ENCODE measurements around the gene PNMA5.

Gene PNMA5

GRCh38 chrX:152958524-152959465 is 35.1 kb downstream of the PNMA5 start:
- peak; percentile 93 for DNase-seq (ENCODE audit: low spot score)

GRCh38 chrX:152958047-152958446 is 35.9 kb downstream of the PNMA5 start:
- no peak for DNase-seq (ENCODE audit: low spot score)

GRCh38 chrX:152950786-152951185 is 43.1 kb downstream of the PNMA5 start:
- DNase-seq (ENCODE audit: low spot score) = no peak

- no peak for DNase-seq (ENCODE audit: low spot score)
Measured at GRCh38 chrX:152949114-152949513, 44.8 kb downstream of the PNMA5 start.

GRCh38 chrX:152946681-152947080 is 47.2 kb downstream of the PNMA5 start:
- no peak for DNase-seq (ENCODE audit: low spot score)

GRCh38 chrX:152945021-152945979 is 48.6 kb downstream of the PNMA5 start:
- no peak for DNase-seq (ENCODE audit: low spot score)

- no peak for DNase-seq (ENCODE audit: low spot score)
Measured at GRCh38 chrX:152943826-152944225, 50.1 kb downstream of the PNMA5 start.

GRCh38 chrX:152942077-152942442 is 51.9 kb downstream of the PNMA5 start:
- DNase-seq (ENCODE audit: low spot score) = no peak

GRCh38 chrX:152941328-152942076 is 52.4 kb downstream of the PNMA5 start:
- DNase-seq (ENCODE audit: low spot score) = peak; percentile 92
